Astrocyte (in vitro differentiated cells and primary cell): Measurements from ENCODE around the gene DIP2A. TPM values are rescaled to one million over a fixed set of nuclear protein-coding genes. Genes with fewer than 3 reads are reported as not detected.

Experiments used
- DNase-seq: peaks from one replicate; pipeline ENCODE4 v3.0.0-alpha.2; 2010; ENCODE audit warnings: low read depth
- FAIRE-seq: peaks from 2 replicates; lab custom pipeline; 2011; peaks lifted over from hg19 to GRCh38; lab: Jason Lieb, UNC
- H2AFZ ChIP-seq: 2 replicates; pipeline ENCODE4 v1.6.0; 2012; ENCODE audit warnings: low read depth, low read length, inconsistent platforms
- H3K27ac ChIP-seq: 2 replicates; pipeline ENCODE4 v1.5.1; 2011; ENCODE audit warnings: low read depth, low read length, inconsistent platforms
- H3K27me3 ChIP-seq: 2 replicates; pipeline ENCODE4 v1.6.0; 2011; ENCODE audit warnings: low read length, inconsistent platforms; ENCODE audit not compliant: insufficient read depth
- H3K36me3 ChIP-seq: 2 replicates; pipeline ENCODE4 v1.5.1; 2011; ENCODE audit warnings: low read length, inconsistent platforms; ENCODE audit not compliant: insufficient read depth
- H3K4me1 ChIP-seq: 2 replicates; pipeline ENCODE4 v1.5.1; 2011; ENCODE audit warnings: low read length, inconsistent platforms; ENCODE audit not compliant: insufficient read depth
- H3K4me2 ChIP-seq: 2 replicates; pipeline ENCODE4 v1.6.0; 2012; ENCODE audit warnings: low read length, inconsistent platforms
- H3K4me3 ChIP-seq: 2 replicates; pipeline ENCODE4 v1.5.1; 2011; ENCODE audit warnings: low read depth, mild to moderate bottlenecking, low read length, inconsistent platforms; ENCODE audit not compliant: insufficient read depth
- H3K79me2 ChIP-seq: 2 replicates; pipeline ENCODE4 v1.6.0; 2012; ENCODE audit warnings: mild to moderate bottlenecking, low read length, inconsistent platforms; ENCODE audit not compliant: insufficient read depth
- H3K9ac ChIP-seq: 2 replicates; pipeline ENCODE4 v1.6.0; 2012; ENCODE audit warnings: mild to moderate bottlenecking, low read length, inconsistent platforms
- H3K9me3 ChIP-seq: 2 replicates; pipeline ENCODE4 v1.5.1; 2012; ENCODE audit warnings: low read depth, mild to moderate bottlenecking, low read length, inconsistent platforms; ENCODE audit not compliant: insufficient read depth
- H4K20me1 ChIP-seq: 2 replicates; pipeline ENCODE4 v1.6.0; 2012; ENCODE audit warnings: low read length, inconsistent platforms; ENCODE audit not compliant: insufficient read depth
- H3K27ac Mint-ChIP-seq: one replicate; pipeline ENCODE4 v1.8.0; 2021; ENCODE audit warnings: mild to moderate bottlenecking, mixed read lengths; ENCODE audit not compliant: unreplicated experiment
- H3K27me3 Mint-ChIP-seq: one replicate; pipeline ENCODE4 v1.8.0; 2021; ENCODE audit warnings: low read depth, mixed read lengths; ENCODE audit not compliant: unreplicated experiment
- H3K36me3 Mint-ChIP-seq: one replicate; pipeline ENCODE4 v1.8.0; 2021; ENCODE audit warnings: low read depth, mixed read lengths; ENCODE audit not compliant: unreplicated experiment
- H3K4me1 Mint-ChIP-seq: one replicate; pipeline ENCODE4 v1.8.0; 2021; ENCODE audit warnings: low read depth, mixed read lengths; ENCODE audit not compliant: unreplicated experiment
- H3K4me3 Mint-ChIP-seq: one replicate; pipeline ENCODE4 v1.8.0; 2021; ENCODE audit warnings: mild to moderate bottlenecking, moderate library complexity, mixed read lengths; ENCODE audit not compliant: unreplicated experiment
- H3K9me3 Mint-ChIP-seq: one replicate; pipeline ENCODE4 v1.8.0; 2021; ENCODE audit warnings: mild to moderate bottlenecking, mixed read lengths; ENCODE audit not compliant: unreplicated experiment
- CTCF ChIP-seq: IDR thresholded peaks from 2 replicates; pipeline ENCODE4 v1.5.1; 2011; ENCODE audit warnings: low read depth, mild to moderate bottlenecking, inconsistent platforms, low read length, moderate library complexity; ENCODE audit not compliant: insufficient read depth
- EZH2 ChIP-seq: IDR thresholded peaks from 2 replicates; pipeline ENCODE4 v1.6.1; 2012; ENCODE audit warnings: mild to moderate bottlenecking, low read length, inconsistent platforms; ENCODE audit not compliant: insufficient read depth
- total RNA-seq: library from RNA; stranded (reverse); gene quantifications from 2 replicates; pipeline ENCODE4 v1.2.1, GENCODE V29; 2021

DIP2A gene
- total RNA-seq, 1 donor from 2014 or later = 35.4 TPM

- H3K9ac ChIP-seq = no peak overlapping the region
- no peak overlapping the region for H3K4me3 ChIP-seq
- no peak for FAIRE-seq
Measured at GRCh38 chr21:46420241-46421190, 38.2 kb upstream of the DIP2A start.

GRCh38 chr21:46421191-46421750 is 37.4 kb upstream of the DIP2A start:
- Histone ChIP-seq H3K27me3 (no peaks in the 10 kb centered on the region), H3K4me2 (no peak overlapping the region), H4K20me1 (peaks cover 4% of the 10 kb centered on the region), H3K79me2 (no peaks in the 10 kb centered on the region), H3K9me3 (no peaks in the 10 kb centered on the region), H3K36me3 (peaks cover 4% of the 10 kb centered on the region), H3K4me3 (no peak overlapping the region), H2AFZ (no peak overlapping the region), H3K27ac (no peak overlapping the region), H3K4me1 (no peaks in the 10 kb centered on the region), H3K9ac (no peak overlapping the region)
- Mint-ChIP-seq H3K9me3 (no peaks in the 10 kb centered on the region), H3K27me3 (no peaks in the 10 kb centered on the region), H3K4me3 (no peak overlapping the region), H3K27ac (no peak overlapping the region), H3K4me1 (no peaks in the 10 kb centered on the region), H3K36me3 (peaks cover 17% of the 10 kb centered on the region)
- TF ChIP-seq EZH2 (no peak), CTCF (no peak)
- FAIRE-seq (no peak), DNase-seq (no peak)

More at GRCh38 chr21:46420241-46421190, 38.2 kb upstream of the DIP2A start:
- no peaks in the 10 kb centered on the region for H3K4me1 Mint-ChIP-seq
- Histone ChIP-seq H2AFZ (no peak overlapping the region), H3K9me3 (no peaks in the 10 kb centered on the region), H3K27ac (no peak overlapping the region), H3K79me2 (no peaks in the 10 kb centered on the region), H3K36me3 (peaks cover 4% of the 10 kb centered on the region), H4K20me1 (peaks cover 4% of the 10 kb centered on the region), H3K27me3 (no peaks in the 10 kb centered on the region), H3K4me1 (no peaks in the 10 kb centered on the region), H3K4me2 (no peak overlapping the region)
- H3K9me3 Mint-ChIP-seq = no peaks in the 10 kb centered on the region
- no peak for DNase-seq
- H3K27ac Mint-ChIP-seq = no peak overlapping the region
- H3K27me3 Mint-ChIP-seq = no peaks in the 10 kb centered on the region
- H3K36me3 Mint-ChIP-seq = peaks cover 24% of the 10 kb centered on the region
- TF ChIP-seq EZH2 (no peak), CTCF (no peak)
- H3K4me3 Mint-ChIP-seq = no peak overlapping the region
